ENCODE measurements around the gene CYFIP1. TPM values are rescaled to one million over a fixed set of nuclear protein-coding genes. Genes with fewer than 3 reads are reported as not detected.

The CYFIP1 gene
- total and polyA plus RNA-seq, 10 of the 15 experiments (the other 5 are each of a cell fraction or from before 2014, with no cell fraction given) = 3.5 to 46.2 (median 28.3) TPM

- BruUV-seq (replicated peaks) = no TSS peak
- H3K27me3 ChIP-seq (replicated peaks in 1 of 2; ENCODE audit: control insufficient read depth in 2 of 2, insufficient read depth in 2 of 2, low read length in 1 of 2) = no peaks in the 10 kb centered on the region
- ATAC-seq = peak; percentile 6; the same call in 2 of the 3 replicates
- no peak for DNase-seq (ENCODE audit: low read depth, low spot score)
- intact Hi-C loops (cut with micrococcal nuclease; ENCODE audit: unreplicated experiment) = no loop called here
- H3K79me2 ChIP-seq (ENCODE audit: control insufficient read depth, insufficient read depth, low read length) = peaks cover 83% of the 10 kb centered on the region
- FAIRE-seq = no peak
- 0 out of 2 replicates have a peak overlapping the region, but pooled peaks have one; percentile 35 for H3K27ac ChIP-seq (ENCODE audit: control insufficient read depth, insufficient read depth)
- H3K4me3 ChIP-seq = no peak overlapping the region
- no peak overlapping the region for H2AFZ ChIP-seq (ENCODE audit: control insufficient read depth, low read depth, low read length)
- TF ChIP-seq BCL3 (IDR thresholded peaks at IDR 0.05; ENCODE audit: borderline replicate concordance, insufficient read depth, low read depth, low read length, poor library complexity, severe bottlenecking) (peak; percentile 61), ZNF274 (IDR thresholded peaks at IDR 0.05; ENCODE audit: insufficient read depth, insufficient read length) (no peak), BCL11A (IDR thresholded peaks at IDR 0.05; ENCODE audit: low read depth, low read length) (no peak), NFIC (IDR thresholded peaks at IDR 0.05; ENCODE audit: low read depth, low read length) (0 out of 2 replicates have a peak, but pooled peaks have one; percentile 16), MLLT1 (IDR thresholded peaks at IDR 0.05) (peak; percentile 46), ZBTB33 (IDR thresholded peaks at IDR 0.05) (peak; percentile 47; the same call in 1 of the 2 replicates), SREBF2 (IDR thresholded peaks at IDR 0.05; ENCODE audit: low read length) (no peak)
- ChIA-PET RAD21 (ENCODE audit: unreplicated experiment) (no interaction called here), SMC1A (ENCODE audit: uncharacterized antibody, unreplicated experiment) (no interaction called here), POLR2A (interaction anchor here (0.7 kb wide), 1 partner anchor 32 kb away, joined by 5 read pairs; no protein-coding TSS in a partner anchor), CTCF (interaction anchor here (0.8 kb wide), 1 partner anchor 10 kb away, joined by 3 read pairs; no protein-coding TSS in a partner anchor)
- H3K9me3 ChIP-seq (replicated peaks; ENCODE audit: control insufficient read depth, insufficient read depth, low read length) = no peaks in the 10 kb centered on the region
- peaks cover 9% of the 10 kb centered on the region for H3K4me1 ChIP-seq (ENCODE audit: control insufficient read depth, insufficient read depth, low read length)
- peaks cover 6 to 16% of the 10 kb centered on the region in 2 experiments for H3K36me3 ChIP-seq (ENCODE audit: control insufficient read depth in 2 of 2, insufficient read depth in 2 of 2, low read length in 1 of 2)
- H3K4me2 ChIP-seq (ENCODE audit: control insufficient read depth, insufficient read depth) = peak overlapping the region; percentile 22; the same call in 1 of the 2 replicates
- in situ Hi-C loops (cut with MboI) = no loop called here
- WGBS (ENCODE audit: insufficient coverage, insufficient replicate concordance, low lambda C conversion rate, missing lambda C conversion rate) = 27% methylated on average over 19 of the region's 19 CpGs
- H4K20me1 ChIP-seq (ENCODE audit: control insufficient read depth, insufficient read depth) = peaks cover 3% of the 10 kb centered on the region
- H3K9ac ChIP-seq (ENCODE audit: control insufficient read depth, insufficient read depth, low read length) = no peak overlapping the region
These were observed 135.5 kb downstream of the CYFIP1 start for GRCh38 chr15:22844421-22845288.

All from GM12878 (cell line).